Fibroblast of villous mesenchyme (primary cell): ENCODE data around the gene PLD5. TPM values are rescaled to one million over a fixed set of nuclear protein-coding genes. Genes with fewer than 3 reads are reported as not detected.

ENCODE experiments used
- DNase-seq: peaks from one replicate; pipeline ENCODE4 v3.0.0-alpha.2; 2010; ENCODE audit warnings: low read depth
- H3K4me3 ChIP-seq: 2 replicates; pipeline ENCODE4 v1.5.1; 2011; ENCODE audit warnings: low read depth, mild to moderate bottlenecking, low read length
- total RNA-seq: library from RNA; depleted of rRNA; stranded (reverse); fragments of >200 nt; gene quantifications from 2 replicates; pipeline ENCODE4 v1.2.3, GENCODE V29; 2012
- TF ChIP-seq, protein P1 (sequence below): IDR thresholded peaks from 2 replicates; pipeline ENCODE4 v1.5.1; 2012; ENCODE audit warnings: low read depth, mild to moderate bottlenecking, low read length; ENCODE audit not compliant: insufficient read depth

The PLD5 gene
- total RNA-seq, 1 donor: not detected

DNA sequence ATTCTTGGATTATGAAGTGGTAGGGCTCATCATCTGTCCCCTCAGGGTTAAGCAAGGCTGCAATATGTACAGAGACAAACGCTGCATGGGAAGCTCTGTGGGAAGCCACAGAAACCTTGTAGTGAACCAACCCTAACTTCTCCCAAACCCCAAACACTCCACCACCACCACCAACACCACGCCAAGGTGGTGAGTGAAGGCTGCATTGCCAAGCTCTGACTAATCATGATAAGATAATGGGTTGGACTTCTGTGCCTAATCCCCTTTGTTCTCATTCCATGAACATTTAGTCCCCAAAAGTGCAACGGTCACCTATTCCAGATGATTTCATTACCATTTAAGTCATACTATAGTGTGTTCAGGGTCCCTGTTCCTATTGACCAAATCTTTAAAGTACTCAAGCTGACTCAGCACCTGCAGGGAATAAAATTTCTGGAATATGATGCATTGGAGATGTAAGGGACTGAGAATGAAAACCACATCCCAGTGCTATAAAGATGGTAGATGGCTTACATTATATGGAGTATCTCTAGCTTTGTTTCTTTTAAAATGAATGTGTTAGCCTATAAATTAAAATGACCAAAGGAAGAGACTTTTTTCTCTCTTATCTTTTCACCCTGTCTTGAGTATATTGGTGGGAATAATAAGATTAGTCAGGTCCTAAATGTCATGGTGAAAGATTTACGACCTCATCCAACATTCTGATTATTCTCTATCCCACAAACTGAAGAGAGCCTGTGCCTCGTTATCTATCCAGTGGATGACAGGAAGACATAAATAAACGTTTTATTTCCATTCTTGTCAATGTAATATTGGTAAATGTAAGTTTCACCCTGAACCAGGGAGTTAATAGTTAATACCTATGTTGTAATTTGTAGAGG is 22.6 kb upstream of the PLD5 start:
- TF ChIP-seq, protein P1, sequence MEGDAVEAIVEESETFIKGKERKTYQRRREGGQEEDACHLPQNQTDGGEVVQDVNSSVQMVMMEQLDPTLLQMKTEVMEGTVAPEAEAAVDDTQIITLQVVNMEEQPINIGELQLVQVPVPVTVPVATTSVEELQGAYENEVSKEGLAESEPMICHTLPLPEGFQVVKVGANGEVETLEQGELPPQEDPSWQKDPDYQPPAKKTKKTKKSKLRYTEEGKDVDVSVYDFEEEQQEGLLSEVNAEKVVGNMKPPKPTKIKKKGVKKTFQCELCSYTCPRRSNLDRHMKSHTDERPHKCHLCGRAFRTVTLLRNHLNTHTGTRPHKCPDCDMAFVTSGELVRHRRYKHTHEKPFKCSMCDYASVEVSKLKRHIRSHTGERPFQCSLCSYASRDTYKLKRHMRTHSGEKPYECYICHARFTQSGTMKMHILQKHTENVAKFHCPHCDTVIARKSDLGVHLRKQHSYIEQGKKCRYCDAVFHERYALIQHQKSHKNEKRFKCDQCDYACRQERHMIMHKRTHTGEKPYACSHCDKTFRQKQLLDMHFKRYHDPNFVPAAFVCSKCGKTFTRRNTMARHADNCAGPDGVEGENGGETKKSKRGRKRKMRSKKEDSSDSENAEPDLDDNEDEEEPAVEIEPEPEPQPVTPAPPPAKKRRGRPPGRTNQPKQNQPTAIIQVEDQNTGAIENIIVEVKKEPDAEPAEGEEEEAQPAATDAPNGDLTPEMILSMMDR: no peak
- H3K4me3 ChIP-seq: no peak overlapping the region
- DNase-seq: no peak

DNA sequence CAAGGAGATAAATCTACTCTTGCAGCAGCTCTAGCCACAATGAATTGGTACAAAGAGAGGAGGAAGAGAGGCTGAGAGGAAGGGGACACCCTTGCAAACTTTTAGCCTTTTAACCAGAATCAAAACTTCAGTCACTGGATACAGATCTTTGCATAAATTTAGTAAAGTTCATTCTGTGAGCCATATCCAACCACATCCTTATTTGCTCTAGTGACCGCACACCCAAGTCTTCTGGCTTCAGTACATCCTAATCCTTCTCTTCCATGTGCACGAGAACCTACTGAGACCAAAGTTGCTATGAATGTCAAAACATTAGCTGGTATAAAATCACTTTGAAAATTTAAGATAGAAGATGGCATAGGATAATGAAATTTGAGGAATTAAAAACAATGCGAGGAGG is 21.9 kb upstream of the PLD5 start:
- no peak overlapping the region for H3K4me3 ChIP-seq
- no peak for DNase-seq
- TF ChIP-seq, protein P1: no peak

DNA sequence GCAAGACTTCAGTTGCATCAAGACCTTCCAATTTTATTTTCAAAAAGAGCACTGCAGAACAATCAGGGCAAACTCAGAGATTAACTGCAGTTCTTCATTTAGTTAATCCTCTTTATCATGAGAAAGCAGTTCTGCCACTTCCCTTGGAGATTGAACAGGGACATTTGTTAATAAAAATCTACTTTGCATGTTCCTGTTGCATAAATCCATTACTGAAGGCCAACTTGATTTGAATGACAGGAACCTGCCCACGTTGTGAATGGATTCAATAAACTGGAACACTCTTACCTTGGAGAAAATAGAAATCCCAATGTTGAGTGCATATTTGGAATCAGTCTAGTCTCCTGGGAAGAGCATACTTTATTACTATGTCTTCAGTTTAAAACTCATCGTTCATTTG is 19.6 kb upstream of the PLD5 start:
- TF ChIP-seq, protein P1: no peak
- no peak for DNase-seq
- H3K4me3 ChIP-seq: no peak overlapping the region

DNA sequence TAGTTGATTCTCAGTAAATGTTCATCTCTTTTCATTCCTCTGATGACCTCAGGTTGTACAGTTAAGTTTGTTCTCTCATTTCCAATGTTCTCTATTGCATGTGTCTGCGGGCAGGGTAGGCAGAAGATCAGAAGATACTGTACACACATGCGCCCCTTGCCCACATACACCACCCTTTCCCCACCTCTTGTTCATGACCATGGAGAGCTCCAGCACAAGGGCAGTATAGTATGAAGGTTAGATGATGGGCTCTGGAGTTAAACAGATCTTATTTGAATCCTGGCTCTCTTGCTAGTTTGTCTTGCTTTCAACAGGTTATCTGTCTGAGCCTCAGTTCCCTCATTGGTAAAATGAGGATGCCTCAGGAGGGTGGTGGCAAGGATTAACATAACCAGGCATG is 17.8 kb upstream of the PLD5 start:
- TF ChIP-seq, protein P1: no peak
- DNase-seq: no peak
- H3K4me3 ChIP-seq: no peak overlapping the region

DNA sequence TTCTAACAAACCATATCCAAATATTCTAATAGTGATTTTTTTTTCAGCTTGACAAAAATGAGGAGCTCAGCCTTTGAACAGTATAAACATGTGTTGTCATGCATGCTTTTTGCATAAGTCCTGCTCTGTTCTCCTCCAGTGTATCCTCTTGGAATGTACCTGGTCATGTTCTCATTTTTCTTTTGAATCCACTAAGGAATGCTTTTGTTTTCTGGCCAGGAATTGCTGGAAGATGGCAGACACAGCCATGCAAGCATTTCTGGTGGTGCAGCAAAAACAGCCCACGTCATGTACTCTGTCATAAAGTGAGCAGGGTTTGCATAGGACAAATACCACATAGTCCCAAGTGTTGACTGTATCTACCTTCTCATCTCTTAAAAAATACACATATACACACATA is 11.5 kb upstream of the PLD5 start:
- no peak overlapping the region for H3K4me3 ChIP-seq
- TF ChIP-seq, protein P1: no peak
- DNase-seq: no peak

DNA sequence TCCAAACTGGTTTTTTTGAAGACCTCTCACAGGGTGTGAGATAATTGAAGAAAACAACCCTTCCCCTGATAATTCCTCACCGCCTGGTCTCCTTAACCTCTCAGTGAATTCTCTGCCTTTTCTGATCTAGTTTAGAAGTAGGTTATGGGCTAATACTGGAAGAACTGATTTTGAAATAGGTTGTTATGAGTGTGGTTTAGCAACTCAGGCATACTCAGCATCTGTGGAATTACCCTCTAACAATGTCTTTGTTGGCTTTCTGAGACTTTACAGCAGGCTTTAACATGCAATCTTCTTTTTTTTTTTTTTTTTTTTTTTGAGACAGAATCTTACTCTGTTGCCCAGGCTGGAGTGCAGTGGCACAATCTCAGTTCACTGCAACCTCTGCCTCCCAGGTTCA is 10.3 kb upstream of the PLD5 start:
- H3K4me3 ChIP-seq: no peak overlapping the region
- TF ChIP-seq, protein P1: no peak
- no peak for DNase-seq
